GM21515 (cell line): ENCODE measurements around the gene RLF.
"Not testable (repeated sequence)": the region's sequence is repeated elsewhere in the genome, so short reads cannot be mapped to it uniquely, and the experiment has no call there.

Source experiments
- ATAC-seq: cut with Tn5 transposase; IDR thresholded peaks from one replicate; pipeline ENCODE4 v1.9.1; 2021; ENCODE audit not compliant: unreplicated experiment

Gene RLF

DNA sequence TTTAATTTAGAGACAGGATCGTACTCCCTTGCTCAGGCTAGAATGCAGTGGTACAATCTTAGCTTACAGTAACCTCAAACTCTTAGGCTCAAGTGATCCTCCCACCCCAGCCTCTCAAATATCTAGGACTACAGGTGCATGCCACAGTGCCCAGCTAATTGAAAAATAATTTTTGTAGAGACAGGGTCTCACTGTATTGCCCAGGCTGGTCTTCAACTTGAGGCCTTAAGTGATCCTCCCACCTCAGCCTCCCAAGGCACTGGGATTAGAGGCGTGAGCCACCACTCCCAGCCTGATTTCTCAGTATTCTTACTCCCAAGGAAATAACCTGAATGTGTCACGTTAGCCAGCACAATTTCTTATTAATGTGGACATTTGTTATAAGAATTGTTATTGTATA is 9.8 kb downstream of the RLF start:
- ATAC-seq = no peak

DNA sequence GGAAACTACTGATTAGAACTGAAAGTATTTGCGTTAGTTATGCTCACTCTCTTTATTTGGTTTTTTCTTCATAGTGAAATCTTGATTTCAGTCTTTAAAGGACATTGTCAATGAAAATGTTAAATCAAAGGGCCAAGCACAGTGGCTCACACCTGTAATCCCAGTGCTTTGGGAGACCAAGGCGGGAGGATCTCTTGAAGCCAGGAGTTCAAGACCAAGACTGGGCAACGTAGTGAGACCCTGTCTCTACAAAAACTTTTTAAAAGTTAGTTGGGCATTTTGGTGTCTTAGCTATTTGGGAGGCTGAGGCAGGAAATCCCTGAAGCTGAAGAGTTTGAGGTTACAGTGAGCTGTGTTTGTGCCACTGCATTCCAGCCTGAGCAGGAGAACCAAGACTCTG is 13.6 kb downstream of the RLF start:
- no peak for ATAC-seq

DNA sequence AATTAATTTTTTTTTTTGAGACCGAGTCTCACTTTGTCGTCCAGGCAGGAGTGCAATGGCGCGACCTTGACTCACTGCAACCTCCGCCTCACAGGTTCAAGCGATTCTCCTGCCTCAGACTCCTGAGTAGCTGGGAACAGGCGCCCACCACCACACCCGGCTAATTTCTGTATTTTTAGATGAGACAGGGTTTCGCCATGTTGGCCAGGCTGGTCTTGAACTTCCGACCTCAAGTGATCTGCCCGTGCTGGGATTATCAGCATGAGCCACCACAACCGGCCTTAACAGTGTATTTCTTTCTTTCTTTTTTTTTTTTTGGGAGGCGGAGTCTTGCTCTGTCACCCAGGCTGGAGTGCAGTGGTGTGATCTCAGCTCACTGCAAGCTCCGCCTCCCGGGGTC is 15.8 kb downstream of the RLF start:
- not testable (repeated sequence) for ATAC-seq

DNA sequence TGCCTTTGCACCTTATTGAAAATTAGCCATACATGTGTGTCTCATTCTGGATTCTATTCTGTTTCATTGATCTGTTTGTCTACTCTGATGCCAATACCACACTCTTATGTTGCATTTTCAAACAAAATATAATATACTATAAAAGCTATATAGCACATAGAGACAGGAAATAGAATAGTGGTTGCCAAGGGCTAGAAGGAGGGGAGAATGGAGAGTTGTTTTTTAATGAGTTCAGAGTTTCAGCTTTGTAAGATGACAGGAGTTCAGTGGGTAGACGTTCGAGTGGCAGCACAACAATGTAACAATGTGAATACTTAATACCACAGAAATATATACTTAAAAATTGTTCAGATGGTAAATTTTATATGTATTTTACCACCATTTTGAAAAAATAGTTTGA is 17.0 kb downstream of the RLF start:
- no peak for ATAC-seq

DNA sequence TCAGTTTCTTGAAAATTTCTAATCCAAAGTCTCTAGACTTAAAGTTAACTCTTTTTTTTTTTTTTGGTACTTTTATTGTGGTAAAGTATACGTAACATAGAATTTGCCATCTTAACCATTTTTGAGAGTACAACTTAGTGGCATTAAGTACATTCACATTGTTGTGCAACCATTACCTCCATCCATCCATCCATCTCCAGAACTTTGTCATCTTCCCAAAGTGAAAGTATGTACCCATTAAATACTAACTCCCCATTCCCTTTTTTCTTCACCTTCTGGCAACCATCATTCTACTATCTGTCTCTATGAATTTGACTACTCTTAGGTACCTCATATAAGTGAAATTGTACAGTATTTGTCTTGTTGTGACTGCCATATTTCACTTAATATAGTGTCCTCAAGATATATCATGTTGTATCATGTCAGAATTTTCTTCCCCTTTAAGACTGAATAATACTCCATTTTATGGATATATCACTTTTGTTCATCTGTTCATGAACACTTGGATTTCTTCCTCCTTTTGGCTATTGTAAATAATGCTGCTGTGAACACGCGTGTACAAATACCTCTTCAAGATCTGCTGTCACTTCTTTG is 18.4 kb downstream of the RLF start:
- no peak for ATAC-seq

DNA sequence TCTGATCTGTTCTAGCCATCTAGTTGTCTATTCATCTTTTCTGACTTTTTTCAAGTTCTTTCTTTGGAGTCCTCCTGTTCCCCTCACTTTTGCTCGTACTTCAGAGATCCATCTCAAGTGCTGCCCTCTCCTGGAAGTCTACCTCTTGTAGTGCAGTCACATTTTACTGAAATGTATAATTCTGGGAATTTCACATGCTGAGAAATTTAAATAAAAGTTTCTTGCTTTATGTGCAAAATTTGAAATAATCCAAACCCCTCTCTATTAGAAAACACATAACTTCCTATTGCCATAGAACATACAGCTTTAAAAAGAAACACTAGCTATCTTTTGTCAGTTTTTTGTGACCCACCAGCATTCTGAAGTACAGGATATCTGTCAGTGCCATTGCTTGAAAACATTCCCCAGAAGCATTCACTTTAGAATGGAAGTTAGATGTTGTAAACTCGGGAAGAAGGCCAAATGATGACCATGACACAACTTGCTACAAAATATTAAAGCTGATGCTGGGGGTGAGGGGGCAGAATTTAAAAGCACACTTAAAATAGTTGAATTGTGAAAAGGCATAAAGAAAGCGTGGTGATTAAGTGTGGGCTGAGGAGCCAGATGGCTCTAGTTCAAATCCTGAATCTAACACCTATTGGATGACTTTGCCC is 22.0 kb downstream of the RLF start:
- no peak for ATAC-seq

DNA sequence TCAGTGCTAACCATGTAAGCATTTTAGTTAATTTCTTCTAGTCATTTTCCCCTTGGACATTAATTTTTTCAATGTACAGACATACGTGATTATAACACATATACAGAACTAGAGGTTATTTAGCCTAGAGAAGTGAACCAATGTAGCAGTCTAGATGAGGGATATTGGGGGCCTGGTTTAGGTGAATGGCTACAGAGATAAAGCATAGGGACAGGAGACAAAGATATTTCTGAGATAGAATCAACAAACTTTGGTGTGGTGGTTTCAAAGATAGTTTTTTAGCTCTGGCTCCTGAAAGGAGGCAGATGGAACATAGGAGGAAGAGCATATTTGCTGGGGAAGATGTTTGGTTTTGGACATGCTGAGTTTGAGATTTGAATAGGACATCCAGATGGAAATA is 23.0 kb downstream of the RLF start:
- no peak for ATAC-seq

DNA sequence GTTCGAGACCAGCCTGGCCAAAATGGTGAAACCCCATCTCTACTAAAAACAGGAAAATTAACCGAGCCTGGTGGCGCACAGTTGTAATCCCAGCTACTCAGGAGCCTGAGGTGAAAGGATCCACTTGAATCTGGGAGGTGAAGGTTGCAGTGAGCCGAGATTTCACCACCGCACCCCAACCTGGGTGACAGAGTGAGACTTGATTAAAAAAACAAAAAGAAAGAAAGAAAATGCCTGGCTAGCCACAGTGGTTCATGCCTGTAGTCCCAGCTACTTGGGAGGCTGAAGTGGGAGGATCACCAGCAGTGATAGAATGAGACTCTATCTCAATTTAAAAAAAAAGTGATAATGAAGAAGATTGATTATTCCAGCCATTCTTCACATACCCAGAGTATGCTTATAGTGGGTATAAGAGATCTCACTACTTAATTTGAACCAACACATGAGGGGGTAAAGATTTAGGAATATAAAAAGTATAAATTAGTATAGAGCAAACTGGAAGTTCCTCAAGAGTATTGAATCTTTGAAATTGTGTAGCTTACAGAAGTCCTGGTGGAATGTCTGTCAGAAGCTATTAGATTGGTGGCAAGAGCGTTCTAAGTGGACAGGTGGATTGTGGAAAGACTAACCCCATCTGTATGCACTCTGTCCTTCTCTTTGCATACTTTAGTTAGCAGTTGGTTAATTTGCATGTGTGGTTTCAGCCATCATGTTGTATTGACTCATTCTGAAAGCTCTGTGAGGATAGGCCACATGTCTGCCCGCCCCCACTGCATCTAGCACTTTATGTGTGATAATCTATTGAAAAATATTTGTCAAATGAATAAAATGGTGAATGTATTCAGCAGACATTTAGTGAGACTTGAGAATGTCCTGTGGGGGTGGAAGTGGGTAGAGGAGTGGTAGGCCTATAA is 25.0 kb downstream of the RLF start:
- peak; percentile 94 for ATAC-seq

DNA sequence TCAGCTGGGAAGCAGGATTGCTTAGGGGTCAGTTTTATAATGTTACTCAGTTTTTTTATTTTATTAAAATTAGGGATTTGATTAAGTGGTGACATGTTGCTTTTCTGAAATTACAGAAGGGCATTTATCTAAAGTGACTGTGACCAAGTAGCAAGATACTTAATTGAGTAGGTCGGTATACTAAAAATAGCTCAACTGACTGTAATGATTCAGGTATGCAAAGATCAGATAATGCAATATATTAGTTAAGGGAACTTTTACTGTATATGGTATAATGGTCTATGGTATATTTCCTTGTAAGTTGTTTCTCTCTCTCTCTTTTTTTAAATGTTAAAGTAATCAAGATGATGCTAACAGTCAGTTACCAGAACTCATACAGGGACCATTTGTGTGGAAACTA is 26.2 kb downstream of the RLF start:
- ATAC-seq = no peak

DNA sequence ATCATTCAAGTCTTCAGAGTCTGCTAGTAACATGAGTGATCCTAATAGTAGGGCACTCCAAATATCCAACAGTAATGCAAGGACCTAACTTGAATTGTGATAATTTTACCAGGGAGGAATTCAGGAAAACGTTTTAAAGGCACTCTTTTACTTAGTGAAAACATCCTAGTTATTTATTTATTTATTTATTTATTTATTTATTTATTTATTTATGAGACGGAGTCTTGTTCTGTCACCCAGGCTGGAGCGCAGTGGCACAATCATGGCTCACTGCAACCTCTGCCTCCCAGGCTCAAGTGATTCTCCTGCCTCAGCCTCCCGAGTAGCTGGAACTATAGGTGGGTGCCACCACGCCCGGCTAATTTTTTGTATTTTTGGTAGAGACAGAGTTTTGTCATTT is 33.5 kb downstream of the RLF start:
- ATAC-seq = not testable (repeated sequence)

DNA sequence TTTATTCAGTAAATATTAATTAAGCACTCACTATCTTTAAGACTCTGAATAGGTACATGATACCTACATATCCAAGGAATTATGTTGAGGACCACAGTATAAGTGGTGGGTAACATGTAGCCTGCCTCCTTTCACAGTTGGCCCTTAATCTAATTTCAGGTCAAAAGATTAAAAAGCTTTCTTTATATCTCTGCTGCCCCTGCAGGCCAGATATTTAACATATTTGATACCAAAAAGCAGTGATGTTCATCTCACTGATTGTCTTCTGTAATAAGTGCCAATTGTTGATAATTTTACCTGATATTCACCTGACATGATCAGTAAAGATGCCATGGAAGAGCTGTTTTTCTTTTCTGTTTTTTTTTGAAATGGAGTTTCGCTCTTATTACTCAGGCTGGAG is 36.5 kb downstream of the RLF start:
- ATAC-seq = no peak

DNA sequence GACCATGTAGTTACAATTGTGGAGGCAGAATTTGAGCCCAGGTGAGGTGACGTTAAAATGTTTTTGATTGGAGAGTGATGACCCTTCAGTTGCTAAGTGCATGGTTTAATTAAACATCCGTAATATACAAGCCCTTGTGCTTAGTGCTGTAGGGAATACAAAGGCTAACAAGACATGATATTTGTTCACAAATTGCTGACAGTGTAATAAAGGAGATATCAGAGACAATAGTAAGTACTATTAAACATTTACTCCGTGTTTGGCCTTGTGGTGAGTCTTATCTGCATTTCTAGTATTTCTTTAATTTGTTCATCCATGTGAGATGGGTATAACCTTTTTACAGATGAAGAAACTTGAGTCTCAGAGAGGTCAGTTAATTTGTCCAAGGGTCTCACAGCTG is 37.9 kb downstream of the RLF start:
- ATAC-seq = no peak

DNA sequence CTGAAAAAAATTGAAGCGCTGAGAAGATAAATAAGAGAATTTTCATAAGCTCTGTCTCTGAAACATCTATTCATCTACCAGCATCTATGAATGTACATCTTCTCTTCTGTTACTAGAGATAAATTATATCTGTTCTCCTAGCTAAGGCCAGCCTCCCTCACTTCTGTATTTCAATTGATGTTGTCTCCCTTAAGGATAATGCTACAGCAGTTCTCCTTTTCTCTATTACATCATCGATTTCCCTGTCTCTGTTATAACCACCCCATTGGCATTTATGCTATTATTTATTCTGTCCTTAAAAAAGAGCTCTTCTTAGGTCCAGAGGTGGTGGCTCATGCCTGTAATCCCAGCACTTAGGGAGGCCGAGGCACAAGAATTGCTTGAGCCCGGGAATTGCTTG is 43.7 kb downstream of the RLF start:
- ATAC-seq = no peak

DNA sequence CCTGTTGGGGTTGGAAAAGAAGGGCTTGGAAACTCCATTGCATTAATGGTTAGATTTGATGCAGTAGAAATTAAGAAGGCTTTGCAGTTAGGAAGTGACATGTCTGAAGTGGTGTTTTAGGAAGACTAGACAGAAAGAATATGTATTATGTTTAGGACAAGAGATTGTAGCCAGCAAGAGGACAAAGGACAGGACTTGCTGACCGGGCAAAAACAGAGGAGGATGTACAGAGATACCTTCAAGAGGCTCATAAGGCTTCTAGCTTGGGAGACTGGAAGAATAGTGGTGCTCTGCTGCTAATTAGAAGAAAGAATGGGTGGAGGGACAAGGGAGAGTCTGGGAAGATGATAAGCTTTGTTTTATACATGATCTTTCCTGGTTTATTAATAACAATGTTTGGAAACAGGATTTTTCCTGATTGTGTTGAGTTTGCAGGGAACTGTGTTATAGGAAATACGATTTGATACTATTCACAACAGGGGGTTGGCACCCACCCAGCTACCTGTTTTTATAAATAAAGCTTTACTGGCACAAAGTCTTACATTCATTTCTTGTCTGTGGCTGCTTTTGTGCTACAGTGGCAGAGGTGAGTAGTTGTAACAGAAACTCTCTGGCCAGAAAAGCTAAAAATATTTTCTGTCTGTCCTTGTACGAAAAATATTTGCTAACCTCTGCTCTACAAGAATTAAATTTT is 49.5 kb downstream of the RLF start:
- ATAC-seq = no peak

DNA sequence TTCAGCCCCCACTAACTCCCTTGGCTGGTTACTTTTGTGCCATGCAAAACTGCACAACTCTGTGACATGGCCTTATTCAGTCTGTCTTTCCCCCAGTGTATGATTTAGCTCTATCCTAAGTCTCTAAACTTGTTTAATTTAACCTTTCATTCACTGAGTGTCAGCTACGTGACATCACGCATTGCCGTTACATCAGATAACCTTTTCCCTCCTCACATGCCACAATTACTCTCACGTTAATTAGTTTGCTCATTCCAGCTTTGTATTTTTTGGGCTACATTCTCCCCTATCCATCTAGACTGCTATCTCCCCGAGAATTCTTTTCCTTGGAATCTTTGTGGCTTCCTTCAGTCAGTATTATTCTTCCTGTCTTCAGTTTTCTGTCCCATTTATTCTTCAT is 57.1 kb downstream of the RLF start:
- no peak for ATAC-seq

DNA sequence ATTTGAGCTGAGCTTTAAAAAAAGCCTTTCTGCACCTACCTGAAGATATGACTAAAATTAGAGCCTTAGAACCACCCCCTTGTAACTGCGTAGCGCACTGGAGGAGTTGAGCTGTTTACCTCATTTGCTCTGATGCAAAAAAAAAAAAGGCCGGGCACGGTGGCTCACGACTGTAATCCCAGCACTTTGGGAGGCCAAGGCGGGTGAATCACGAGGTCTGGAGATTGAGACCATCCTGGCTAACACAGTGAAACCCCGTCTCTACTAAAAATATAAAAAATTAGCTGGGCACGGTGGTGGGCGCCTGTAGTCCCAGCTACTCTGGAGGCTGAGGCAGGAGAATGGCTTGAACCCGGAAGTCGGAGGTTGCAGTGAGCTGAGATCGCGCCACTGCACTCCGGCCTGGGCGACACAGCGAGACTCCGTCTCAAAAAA is 60.3 kb downstream of the RLF start:
- ATAC-seq = not testable (repeated sequence)

DNA sequence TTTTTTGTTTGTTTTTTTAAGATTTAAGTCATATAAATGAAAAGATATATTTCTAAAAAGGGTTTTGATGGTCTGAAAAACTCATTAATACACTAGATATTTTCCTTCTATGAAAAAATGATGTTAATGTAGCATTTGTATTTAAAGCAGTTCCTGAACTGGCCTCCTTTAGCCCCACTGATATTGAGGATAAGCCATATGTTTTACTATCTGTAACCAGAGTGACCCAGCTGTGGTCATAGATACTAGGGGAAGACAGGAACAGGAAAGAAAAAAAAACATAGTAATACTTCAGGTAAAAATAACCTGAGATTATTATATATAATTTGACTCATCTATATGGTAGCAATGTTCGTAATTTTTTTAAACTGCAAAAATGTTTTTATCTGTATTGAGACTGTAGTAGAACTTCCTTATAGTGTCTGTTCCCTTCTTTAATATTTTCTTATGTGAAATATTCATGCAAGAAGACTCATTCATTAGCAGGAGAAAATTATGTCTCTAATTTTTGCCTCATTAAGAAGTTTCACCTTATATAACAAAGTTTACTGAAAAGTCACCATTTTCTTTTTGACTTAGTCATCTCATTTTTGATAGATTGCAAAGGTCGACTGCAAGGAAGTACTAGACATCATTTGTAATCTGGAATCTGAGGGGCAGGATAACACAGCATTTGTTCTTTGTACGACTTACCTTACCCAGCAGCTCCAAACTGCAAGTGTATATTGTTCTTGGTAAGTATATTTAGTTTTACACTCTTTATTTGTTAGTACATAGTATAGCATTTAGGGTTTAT is 61.0 kb downstream of the RLF start:
- no peak for ATAC-seq

DNA sequence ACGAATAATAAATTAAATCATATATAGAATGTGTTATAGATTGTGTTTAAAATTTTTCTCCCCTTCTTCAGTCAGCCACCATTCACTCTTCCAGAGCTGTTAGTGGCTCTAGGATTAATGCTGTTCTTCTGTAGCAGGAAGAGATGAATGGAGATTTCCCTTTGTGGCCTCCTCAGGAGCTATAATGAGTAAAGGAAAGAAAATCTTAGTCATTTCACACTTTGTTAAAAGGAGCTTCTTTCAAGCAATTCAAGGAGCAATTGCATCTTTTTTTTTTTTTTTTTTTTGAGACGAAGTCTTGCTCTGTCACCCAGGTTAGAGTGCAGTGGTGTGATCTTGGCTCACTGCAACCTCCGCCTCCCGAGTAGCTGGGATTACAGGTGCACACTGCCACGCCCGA is 62.9 kb downstream of the RLF start:
- ATAC-seq = no peak

DNA sequence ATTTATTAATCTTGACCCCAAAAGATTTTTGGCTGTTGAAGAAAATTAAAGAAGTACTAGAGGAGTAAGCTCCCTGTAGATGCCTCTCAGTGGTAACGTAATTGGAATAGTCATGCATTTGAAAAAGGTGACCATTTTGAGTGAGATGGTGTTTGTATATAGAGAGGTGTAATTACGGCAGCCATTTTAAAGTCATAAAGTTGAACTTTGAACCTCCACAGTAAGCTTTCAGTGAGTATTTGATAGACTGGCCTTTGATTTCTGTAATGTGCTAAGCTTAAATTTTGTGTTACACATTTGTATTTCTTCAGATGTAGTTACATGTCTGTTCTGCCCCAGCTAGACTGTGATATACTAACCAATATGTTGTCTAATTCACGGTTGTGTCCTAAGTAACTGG is 65.0 kb downstream of the RLF start:
- ATAC-seq = no peak

DNA sequence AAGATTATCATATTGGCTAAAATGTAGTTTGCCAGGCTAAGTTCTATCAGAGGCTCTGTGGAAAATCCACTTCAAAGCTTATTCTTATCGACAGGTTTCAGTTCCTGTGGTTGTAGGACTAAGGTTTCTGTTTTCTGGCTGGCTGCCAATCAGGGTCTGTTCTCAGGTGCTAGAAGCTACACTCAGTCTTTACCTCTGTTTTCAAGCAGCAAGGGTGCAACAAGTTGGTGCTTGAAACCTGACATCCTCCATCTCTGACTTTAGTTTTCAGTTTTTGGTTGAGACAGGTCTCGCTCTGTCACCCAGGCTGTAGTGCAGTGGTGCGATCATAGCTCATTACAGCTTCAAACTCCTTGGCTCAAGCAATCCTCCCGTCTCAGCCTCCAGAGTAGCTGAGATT is 71.3 kb downstream of the RLF start:
- peak; percentile 89 for ATAC-seq

DNA sequence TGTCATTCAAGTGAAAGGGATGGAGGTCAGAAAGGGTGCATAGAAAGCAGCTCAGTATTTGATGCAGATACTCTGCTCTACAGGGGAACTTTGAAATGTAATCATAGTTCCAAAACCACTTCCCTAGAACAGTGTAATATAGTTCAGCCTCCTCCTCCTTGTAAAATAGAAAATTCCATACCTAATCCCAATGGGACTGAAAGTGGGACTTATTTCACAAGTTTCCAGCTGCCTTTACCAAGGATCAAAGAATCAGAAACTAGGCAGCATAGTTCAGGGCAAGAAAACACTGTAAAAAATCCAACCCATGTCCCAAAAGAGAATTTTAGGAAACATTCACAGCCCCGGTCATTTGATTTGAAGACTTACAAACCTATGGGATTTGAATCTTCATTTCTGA is 78.4 kb downstream of the RLF start:
- ATAC-seq = no peak
